OCI-LY3 (cell line): ENCODE measurements around the gene RFX3.

ENCODE experiments used
- H2AFZ ChIP-seq: fragments of 200-600, 300-600 bp; shearing (Covaris generic); 2 replicates; pipeline ENCODE4 v1.6.0; 2014; ENCODE audit warnings: antibody characterized with exemption, low read depth, low read length
- H3K27ac ChIP-seq: fragments of 200-600, 300-600 bp; sonication (generic); 2 replicates; pipeline ENCODE4 v1.5.1; 2014; ENCODE audit warnings: mild to moderate bottlenecking, low read length, moderate library complexity, mixed read lengths
- H3K27me3 ChIP-seq: fragments of 200-600, 300-600 bp; sonication (generic); 2 replicates; pipeline ENCODE4 v1.6.1; 2014; ENCODE audit warnings: low read depth, low read length, mixed read lengths
- H3K36me3 ChIP-seq: fragments of 200-600, 300-600 bp; sonication (generic); replicated peaks from 2 replicates; pipeline ENCODE3; 2014; ENCODE audit warnings: low read depth, low read length, mixed read lengths
- H3K4me1 ChIP-seq: fragments of 300-600, 200-600 bp; sonication (generic); 2 replicates; pipeline ENCODE4 v1.6.1; 2014; ENCODE audit warnings: low read length, mixed read lengths
- H3K4me2 ChIP-seq: fragments of 200-600, 300-600 bp; sonication (generic); 2 replicates; pipeline ENCODE4 v1.6.1; 2014; ENCODE audit warnings: low read length, mixed read lengths
- H3K4me3 ChIP-seq: fragments of 300-600, 200-600 bp; sonication (generic); 2 replicates; pipeline ENCODE4 v1.5.1; 2014; ENCODE audit warnings: antibody characterized with exemption, mild to moderate bottlenecking, low read length, moderate library complexity
- H3K79me2 ChIP-seq: fragments of 300-600, 200-600 bp; shearing (Covaris generic); 2 replicates; pipeline ENCODE4 v1.6.1; 2014; ENCODE audit warnings: mild to moderate bottlenecking, low read length, mixed read lengths
- H3K9ac ChIP-seq: fragments of 300-600, 200-600 bp; shearing (Covaris generic); 2 replicates; pipeline ENCODE4 v1.6.0; 2014; ENCODE audit warnings: mild to moderate bottlenecking, low read length, moderate library complexity
- H3K9me3 ChIP-seq: fragments of 200-600, 300-600 bp; shearing (Covaris generic); 2 replicates; pipeline ENCODE4 v1.6.1; 2014; ENCODE audit warnings: low read length, mixed read lengths; ENCODE audit not compliant: insufficient read depth
- H4K20me1 ChIP-seq: fragments of 200-600, 300-600 bp; sonication (generic); 2 replicates; pipeline ENCODE4 v1.6.1; 2016; ENCODE audit warnings: low read length, mixed read lengths; ENCODE audit not compliant: insufficient read depth
- CTCF ChIP-seq: fragments of 200-600, 300-600 bp; sonication (generic); IDR thresholded peaks from 2 replicates; pipeline ENCODE4 v1.5.1; 2014; ENCODE audit warnings: antibody characterized with exemption, low read length, low read depth
- EZH2phosphoT487 ChIP-seq: fragments of 200-600 bp; shearing (Covaris generic); IDR thresholded peaks from 2 replicates; pipeline ENCODE4 v1.6.1; 2018; ENCODE audit warnings: antibody characterized with exemption, mixed run types, low read depth

The RFX3 gene

GRCh38 chr9:3525836-3526164 is at the start of gene RFX3:
Gene RFX3 (minus strand): TSS chr9:3526001. CDS start chr9:3395588, 130,413 bp downstream.
- Histone ChIP-seq H2AFZ (peak within 1 kb of the TSS; percentile 95; the same call in 1 of the 2 replicates), H3K79me2 (peaks cover 65% of the 10 kb centered on the region), H3K9me3 (no peaks in the 10 kb centered on the region), H3K4me2 (peak within 1 kb of the TSS; percentile 93), H3K4me1 (peaks cover 16% of the 10 kb centered on the region), H4K20me1 (no peaks in the 10 kb centered on the region), H3K36me3 (no peaks in the 10 kb centered on the region), H3K27me3 (no peaks in the 10 kb centered on the region), H3K9ac (peak within 1 kb of the TSS; percentile 100), H3K4me3 (peak within 1 kb of the TSS; percentile 90), H3K27ac (peak within 1 kb of the TSS; percentile 98)
- TF ChIP-seq CTCF = no peak
- no peak for TF ChIP-seq EZH2phosphoT487

GRCh38 chr9:3571500-3571899 is 45.7 kb upstream of the RFX3 start:
- H3K9me3 ChIP-seq = no peaks in the 10 kb centered on the region
- H3K27ac ChIP-seq = no peak overlapping the region
- no peaks in the 10 kb centered on the region for H4K20me1 ChIP-seq
- no peaks in the 10 kb centered on the region for H3K79me2 ChIP-seq
- H3K9ac ChIP-seq = no peak overlapping the region
- no peak for TF ChIP-seq EZH2phosphoT487
- TF ChIP-seq CTCF = no peak
- H3K36me3 ChIP-seq = no peaks in the 10 kb centered on the region
- H3K4me2 ChIP-seq = no peak overlapping the region
- no peaks in the 10 kb centered on the region for H3K27me3 ChIP-seq
- peaks cover 9% of the 10 kb centered on the region for H3K4me1 ChIP-seq
- no peak overlapping the region for H2AFZ ChIP-seq
- H3K4me3 ChIP-seq = no peak overlapping the region

GRCh38 chr9:3569529-3569928 is 43.7 kb upstream of the RFX3 start:
- Histone ChIP-seq H3K4me1 (no peaks in the 10 kb centered on the region), H3K9me3 (no peaks in the 10 kb centered on the region), H4K20me1 (no peaks in the 10 kb centered on the region), H3K4me3 (no peak overlapping the region), H3K36me3 (no peaks in the 10 kb centered on the region), H2AFZ (no peak overlapping the region), H3K79me2 (no peaks in the 10 kb centered on the region), H3K27ac (no peak overlapping the region), H3K4me2 (no peak overlapping the region), H3K9ac (no peak overlapping the region), H3K27me3 (no peaks in the 10 kb centered on the region)
- no peak for TF ChIP-seq EZH2phosphoT487
- no peak for TF ChIP-seq CTCF

- H3K27me3 ChIP-seq = no peaks in the 10 kb centered on the region
- H2AFZ ChIP-seq = no peak overlapping the region
- TF ChIP-seq EZH2phosphoT487 = no peak
- TF ChIP-seq CTCF = no peak
Measured at GRCh38 chr9:3567988-3568387, 42.2 kb upstream of the RFX3 start.

More at GRCh38 chr9:3567988-3568387, 42.2 kb upstream of the RFX3 start:
- Histone ChIP-seq H3K9ac (no peak overlapping the region), H3K79me2 (no peaks in the 10 kb centered on the region), H3K27ac (no peak overlapping the region), H3K4me3 (no peak overlapping the region), H3K4me2 (no peak overlapping the region), H3K36me3 (no peaks in the 10 kb centered on the region), H3K9me3 (no peaks in the 10 kb centered on the region), H3K4me1 (no peaks in the 10 kb centered on the region), H4K20me1 (no peaks in the 10 kb centered on the region)
